ENCODE data around the gene ZFP90.

The ZFP90 gene

DNA sequence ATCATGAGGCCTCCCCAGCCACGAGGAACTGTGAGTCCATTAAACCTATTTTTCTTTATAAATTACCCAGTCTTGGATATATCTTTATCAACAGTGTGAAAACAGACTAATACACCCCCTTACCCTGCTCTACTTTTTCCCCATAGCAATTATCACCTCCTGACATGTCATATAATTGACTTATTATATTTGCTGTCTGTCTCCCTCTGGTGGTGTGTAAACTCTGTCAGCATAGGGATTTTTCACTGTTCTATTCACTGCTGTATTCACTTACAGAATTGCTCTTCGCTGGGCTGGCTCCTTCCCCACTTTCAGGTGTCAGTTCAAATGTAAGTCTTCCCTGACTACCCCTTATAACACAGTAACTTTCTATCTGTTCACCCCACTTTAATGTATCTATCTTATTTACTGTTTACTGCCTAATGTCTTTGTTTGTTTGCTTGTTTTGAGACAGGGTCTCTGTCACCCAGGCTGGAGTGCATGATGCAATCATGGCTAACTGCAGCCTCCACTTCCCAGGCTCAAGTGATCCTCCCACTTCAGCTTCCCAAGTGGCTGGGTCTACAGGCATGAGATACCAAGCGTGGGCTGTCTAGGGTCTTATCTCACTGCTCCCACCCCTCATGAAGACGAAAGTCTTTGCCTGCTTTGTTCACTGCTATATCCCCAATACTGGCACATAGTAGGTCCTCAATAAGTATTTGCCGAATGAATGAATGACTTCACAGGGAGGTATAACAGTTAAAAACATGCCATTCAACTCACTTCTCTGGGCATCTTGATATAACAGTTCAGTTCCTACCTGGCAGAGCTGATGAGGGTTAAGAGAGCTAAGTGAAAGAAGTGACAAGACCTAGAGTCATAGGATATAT lies 53.6 kb downstream of the ZFP90 start:
- DNase-seq, result no peak

DNA sequence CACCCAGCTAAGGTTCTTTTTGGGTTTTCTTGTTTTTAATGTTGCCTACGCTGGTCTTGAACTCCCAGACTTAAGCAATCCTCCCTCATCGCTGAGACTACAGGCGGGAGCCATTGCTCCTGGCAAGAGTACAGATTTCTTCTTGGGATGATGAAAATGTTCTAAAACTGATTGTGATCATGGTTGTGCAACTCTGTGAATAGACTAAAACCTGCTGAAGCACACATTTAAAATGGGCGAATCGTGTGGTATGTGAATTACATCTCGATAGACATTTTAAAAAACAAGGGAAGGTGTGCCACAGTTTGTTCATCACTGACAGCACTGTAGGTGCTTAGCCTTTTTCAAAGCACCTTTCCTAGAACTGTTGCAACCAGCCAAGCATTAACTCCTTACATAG lies 57.2 kb downstream of the ZFP90 start:
- DNase-seq, result no peak

DNA sequence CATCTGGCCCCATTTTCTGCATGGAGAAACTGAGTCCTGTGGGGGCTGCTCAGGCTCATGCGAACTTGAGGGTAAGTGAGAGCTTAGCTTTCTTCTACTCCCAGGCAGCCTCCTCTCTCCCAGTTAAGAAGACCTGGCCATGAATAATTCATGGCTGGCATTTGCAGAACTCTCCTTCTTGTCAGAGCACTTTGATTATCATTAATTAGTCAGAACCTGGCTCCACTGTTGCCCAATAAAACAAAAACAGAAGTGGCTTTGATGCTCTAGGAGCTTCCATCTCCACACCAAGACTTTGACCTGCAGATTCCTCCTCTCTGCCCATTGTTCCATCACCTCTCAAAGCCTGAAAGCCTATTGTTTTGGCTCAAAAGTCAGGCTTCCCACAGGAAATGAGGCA lies 60.5 kb downstream of the ZFP90 start:
- no peak for DNase-seq

DNA sequence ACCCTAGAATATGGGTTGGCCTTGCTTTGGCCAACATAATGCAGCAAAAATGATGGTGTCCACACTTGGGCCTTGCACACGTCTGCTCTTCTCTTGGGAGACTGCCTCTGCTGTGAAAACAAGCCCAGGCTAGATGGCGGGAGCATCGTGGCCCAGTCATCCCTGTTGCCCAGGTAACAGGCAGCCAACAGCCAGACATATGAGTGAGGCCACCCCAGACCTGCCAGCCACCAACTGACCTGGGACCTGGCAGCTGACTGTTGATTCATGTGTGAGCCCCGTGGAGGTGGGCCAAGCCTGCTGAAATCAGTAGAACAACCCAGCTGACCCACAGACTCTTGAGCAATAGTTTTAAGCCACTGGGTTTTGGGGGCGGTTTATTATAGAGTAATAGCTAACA lies 66.7 kb downstream of the ZFP90 start:
- DNase-seq, result no peak

DNA sequence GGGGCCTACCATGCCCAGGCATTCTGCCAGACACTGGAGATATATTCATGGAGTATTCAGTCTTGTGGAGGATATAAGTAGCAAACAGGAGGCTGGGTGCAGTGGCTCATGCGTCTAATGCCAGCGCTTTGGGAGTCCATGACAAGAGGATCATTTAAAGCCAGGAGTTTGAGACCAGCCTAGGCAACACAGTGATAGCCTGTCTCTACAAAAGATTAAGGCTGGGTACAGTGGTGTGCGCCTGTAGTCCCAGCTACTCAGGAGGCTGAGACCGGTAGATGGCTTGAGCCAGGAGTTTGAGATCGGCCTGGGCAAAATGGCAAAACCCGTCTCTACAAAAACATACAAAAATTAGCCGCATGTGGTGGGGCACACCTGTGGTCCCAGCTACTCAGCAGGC lies 68.4 kb downstream of the ZFP90 start:
- no peak for DNase-seq

DNA sequence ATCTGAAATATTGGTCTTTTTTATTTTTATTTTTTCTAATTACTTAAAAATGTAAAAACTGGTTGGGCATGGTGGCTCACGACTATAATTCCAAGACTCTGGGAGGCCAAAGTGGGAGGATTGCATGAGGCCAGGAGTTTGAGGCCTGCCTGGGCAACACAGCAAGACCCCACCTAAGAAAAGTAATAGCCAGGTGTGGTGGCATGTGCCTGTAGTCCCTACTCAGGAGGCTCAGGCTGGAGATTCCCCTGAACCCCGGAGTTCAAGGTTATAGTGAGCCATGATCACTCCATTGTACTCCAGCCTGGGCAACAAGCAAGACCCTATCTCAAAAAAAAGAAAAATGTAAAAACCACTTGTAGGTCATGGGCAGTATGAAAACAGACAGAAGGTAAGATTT lies 69.2 kb downstream of the ZFP90 start:
- DNase-seq, result no peak

DNA sequence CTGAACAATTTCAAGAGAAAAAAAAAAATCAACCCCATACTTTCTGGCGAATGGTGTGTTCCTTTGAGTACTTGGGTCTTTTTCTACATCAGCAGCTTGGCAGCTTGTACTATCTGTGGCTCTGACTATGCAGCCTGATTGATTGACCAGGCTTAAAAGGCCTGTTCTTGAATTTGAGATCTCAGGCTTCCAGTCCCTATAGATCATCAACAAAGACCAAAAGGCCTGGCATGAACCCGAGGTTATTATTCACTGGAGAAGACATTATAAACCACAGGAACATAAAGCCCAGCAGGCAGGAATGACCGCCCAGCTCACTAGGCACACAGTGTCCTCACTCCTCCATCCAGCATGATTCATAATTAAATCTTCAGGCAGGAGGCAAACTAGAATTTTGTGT lies 73.9 kb downstream of the ZFP90 start:
- DNase-seq, result no peak

DNA sequence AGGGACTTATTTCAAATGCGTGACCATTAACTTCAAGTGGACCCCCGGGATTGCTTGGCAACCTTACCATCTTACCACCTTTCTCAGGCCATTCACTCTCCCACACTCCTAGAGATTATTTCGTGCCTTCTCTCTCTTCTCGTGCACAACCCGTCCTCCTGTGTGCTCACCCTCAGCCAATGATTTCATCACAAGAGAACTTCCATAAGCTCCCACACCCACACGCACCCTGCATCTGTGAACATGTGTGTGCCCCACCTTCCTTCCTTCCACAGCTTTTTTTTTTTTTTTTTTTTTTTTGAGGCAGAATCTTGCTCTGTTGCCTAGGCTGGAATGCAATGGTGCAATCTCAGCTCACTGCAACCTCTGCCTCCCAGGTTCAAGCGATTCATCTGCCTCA lies 78.6 kb downstream of the ZFP90 start:
- no peak for DNase-seq
